HEK293 (cell line): ENCODE measurements around the gene AP5S1.
A peak's percentile ranks its signal among the peaks of the same experiment; 100 is the strongest.

Experiments
- FEZF1 ChIP-seq: fragments of 450-650 bp; formaldehyde crosslinking; IDR thresholded peaks from 2 replicates; pipeline ENCODE4 v1.5.1; 2016; ENCODE audit warnings: missing biosample characterization, missing genetic modification characterization
- KLF9 ChIP-seq: fragments of 450-650 bp; formaldehyde crosslinking; IDR thresholded peaks from 2 replicates; pipeline ENCODE4 v1.5.1; 2016; ENCODE audit warnings: missing biosample characterization, missing genetic modification characterization, low read depth
- MYNN ChIP-seq: fragments of 450-650 bp; formaldehyde crosslinking; IDR thresholded peaks from 2 replicates; pipeline ENCODE4 v1.5.1; 2016; ENCODE audit warnings: missing biosample characterization, missing genetic modification characterization, borderline replicate concordance
- RBAK ChIP-seq: fragments of 450-650 bp; formaldehyde crosslinking; IDR thresholded peaks from 2 replicates; pipeline ENCODE4 v1.5.1; 2016; ENCODE audit warnings: missing biosample characterization, missing genetic modification characterization
- SCRT2 ChIP-seq: fragments of 450-650 bp; formaldehyde crosslinking; IDR thresholded peaks from 2 replicates; pipeline ENCODE4 v1.5.1; 2016; ENCODE audit warnings: missing biosample characterization, missing genetic modification characterization
- SP2 ChIP-seq: fragments of 450-650 bp; formaldehyde crosslinking; IDR thresholded peaks from 2 replicates; pipeline ENCODE4 v1.5.1; 2016; ENCODE audit warnings: missing biosample characterization, missing genetic modification characterization
- WT1 ChIP-seq: fragments of 450-650 bp; formaldehyde crosslinking; IDR thresholded peaks from 2 replicates; pipeline ENCODE4 v1.5.1; 2016; ENCODE audit warnings: missing biosample characterization, missing genetic modification characterization
- ZBTB20 ChIP-seq: fragments of 450-650 bp; formaldehyde crosslinking; IDR thresholded peaks from 2 replicates; pipeline ENCODE4 v1.5.1; 2016; ENCODE audit warnings: missing biosample characterization, missing genetic modification characterization
- ZBTB21 ChIP-seq: fragments of 450-650 bp; formaldehyde crosslinking; IDR thresholded peaks from 2 replicates; pipeline ENCODE4 v1.5.1; 2017; ENCODE audit warnings: missing biosample characterization, missing genetic modification characterization
- ZFHX2 ChIP-seq: fragments of 450-650 bp; formaldehyde crosslinking; conservative IDR thresholded peaks from 2 replicates; pipeline ENCODE4 v1.5.1; 2016; ENCODE audit warnings: missing biosample characterization, missing genetic modification characterization
- ZNF132 ChIP-seq: fragments of 450-650 bp; formaldehyde crosslinking; IDR thresholded peaks from 2 replicates; pipeline ENCODE4 v1.5.1; 2017; ENCODE audit warnings: missing biosample characterization, missing genetic modification characterization, borderline replicate concordance
- ZNF138 ChIP-seq: fragments of 450-650 bp; formaldehyde crosslinking; IDR thresholded peaks from 2 replicates; pipeline ENCODE4 v1.5.1; 2016; ENCODE audit warnings: missing biosample characterization, missing genetic modification characterization, borderline replicate concordance
- ZNF157 ChIP-seq: fragments of 450-650 bp; formaldehyde crosslinking; IDR thresholded peaks from 2 replicates; pipeline ENCODE4 v1.5.1; 2016; ENCODE audit warnings: missing biosample characterization, missing genetic modification characterization
- ZNF239 ChIP-seq: fragments of 450-650 bp; formaldehyde crosslinking; IDR thresholded peaks from 2 replicates; pipeline ENCODE4 v1.5.1; 2016; ENCODE audit warnings: missing biosample characterization, missing genetic modification characterization
- ZNF26 ChIP-seq: fragments of 450-650 bp; formaldehyde crosslinking; IDR thresholded peaks from 2 replicates; pipeline ENCODE4 v1.5.1; 2016; ENCODE audit warnings: missing biosample characterization, missing genetic modification characterization
- ZNF302 ChIP-seq: fragments of 450-650 bp; formaldehyde crosslinking; IDR thresholded peaks from 2 replicates; pipeline ENCODE4 v1.5.1; 2016; ENCODE audit warnings: missing biosample characterization, missing genetic modification characterization, low read depth
- ZNF341 ChIP-seq: fragments of 450-650 bp; formaldehyde crosslinking; IDR thresholded peaks from 2 replicates; pipeline ENCODE4; 2016; ENCODE audit warnings: low read depth, missing biosample characterization, missing genetic modification characterization
- ZNF366 ChIP-seq: fragments of 450-650 bp; formaldehyde crosslinking; conservative IDR thresholded peaks from 2 replicates; pipeline ENCODE4 v1.5.1; 2016; ENCODE audit warnings: missing biosample characterization, missing genetic modification characterization
- ZNF394 ChIP-seq: fragments of 450-650 bp; formaldehyde crosslinking; IDR thresholded peaks from 2 replicates; pipeline ENCODE4 v1.5.1; 2016; ENCODE audit warnings: missing biosample characterization, missing genetic modification characterization, mild to moderate bottlenecking, moderate library complexity, borderline replicate concordance
- ZNF571 ChIP-seq: fragments of 450-650 bp; formaldehyde crosslinking; IDR thresholded peaks from 2 replicates; pipeline ENCODE4 v1.5.0; 2017; ENCODE audit warnings: missing biosample characterization, missing genetic modification characterization
- ZNF585B ChIP-seq: fragments of 450-650 bp; formaldehyde crosslinking; IDR thresholded peaks from 2 replicates; pipeline ENCODE4 v1.5.1; 2016; ENCODE audit warnings: missing biosample characterization, missing genetic modification characterization
- ZNF621 ChIP-seq: fragments of 450-650 bp; formaldehyde crosslinking; IDR thresholded peaks from 2 replicates; pipeline ENCODE4 v1.5.1; 2017; ENCODE audit warnings: missing biosample characterization, missing genetic modification characterization
- ZNF624 ChIP-seq: fragments of 450-650 bp; formaldehyde crosslinking; IDR thresholded peaks from 2 replicates; pipeline ENCODE4 v1.5.1; 2017; ENCODE audit warnings: missing biosample characterization, missing genetic modification characterization
- ZNF626 ChIP-seq: fragments of 450-650 bp; sonication (Bioruptor Pico); formaldehyde crosslinking; IDR thresholded peaks from 2 replicates; pipeline ENCODE4 v1.5.1; 2018; ENCODE audit warnings: missing biosample characterization, missing genetic modification characterization, inconsistent platforms
- ZNF701 ChIP-seq: fragments of 450-650 bp; formaldehyde crosslinking; IDR thresholded peaks from 2 replicates; pipeline ENCODE4 v1.5.1; 2016; ENCODE audit warnings: missing biosample characterization, missing genetic modification characterization
- ZNF791 ChIP-seq: fragments of 450-650 bp; formaldehyde crosslinking; IDR thresholded peaks from 2 replicates; pipeline ENCODE4 v1.5.1; 2016; ENCODE audit warnings: missing biosample characterization, missing genetic modification characterization
- ZSCAN30 ChIP-seq: fragments of 450-650 bp; IDR thresholded peaks from 2 replicates; pipeline ENCODE4 v1.5.1; 2018; ENCODE audit warnings: missing biosample characterization, mild to moderate bottlenecking, missing genetic modification characterization, moderate library complexity
- ZXDB ChIP-seq: fragments of 450-650 bp; formaldehyde crosslinking; IDR thresholded peaks from 2 replicates; pipeline ENCODE4 v1.5.1; 2016; ENCODE audit warnings: missing biosample characterization, missing genetic modification characterization
- TF ChIP-seq, protein P1 (sequence below): fragments of 450-650 bp; formaldehyde crosslinking; IDR thresholded peaks from 2 replicates; pipeline ENCODE4 v1.5.1; 2016; ENCODE audit warnings: missing biosample characterization, missing genetic modification characterization
- TF ChIP-seq, protein P2 (sequence below): fragments of 450-650 bp; formaldehyde crosslinking; IDR thresholded peaks from 2 replicates; pipeline ENCODE4 v1.5.1; 2016; ENCODE audit warnings: missing biosample characterization, missing genetic modification characterization, borderline replicate concordance
- TF ChIP-seq, protein P3 (sequence below): fragments of 450-650 bp; formaldehyde crosslinking; IDR thresholded peaks from 2 replicates; pipeline ENCODE4 v1.5.1; 2016; ENCODE audit warnings: missing biosample characterization, missing genetic modification characterization
- TF ChIP-seq, protein P4 (sequence below): fragments of 450-650 bp; formaldehyde crosslinking; IDR thresholded peaks from 2 replicates; pipeline ENCODE4 v1.5.0; 2017; ENCODE audit warnings: missing biosample characterization, missing genetic modification characterization, borderline replicate concordance

Gene AP5S1

GRCh38 chr20:3820048-3820900 lies at the start of gene AP5S1 (continued):
- no peak for TF ChIP-seq WT1 (tag by site-specific recombination)
- TF ChIP-seq ZNF138 (tag by site-specific recombination): no peak
- 0 out of 2 replicates have a peak, but pooled peaks have one; percentile 45 for TF ChIP-seq FEZF1
- TF ChIP-seq ZXDB (tag by site-specific recombination): peak; percentile 96
- TF ChIP-seq ZNF132: no peak
- no peak for TF ChIP-seq ZNF239
- TF ChIP-seq ZNF626 (tag by site-specific recombination): no peak
- TF ChIP-seq ZNF585B: no peak
- no peak for TF ChIP-seq ZNF701 (tag by site-specific recombination)
- peak; percentile 97 for TF ChIP-seq ZBTB21 (tag by site-specific recombination)
- TF ChIP-seq ZNF571 (tag by site-specific recombination): no peak
- no peak for TF ChIP-seq ZNF624 (tag by site-specific recombination)
- peak; percentile 78 for TF ChIP-seq ZFHX2 (tag by site-specific recombination)
- TF ChIP-seq ZNF157: no peak
- TF ChIP-seq, protein P1, sequence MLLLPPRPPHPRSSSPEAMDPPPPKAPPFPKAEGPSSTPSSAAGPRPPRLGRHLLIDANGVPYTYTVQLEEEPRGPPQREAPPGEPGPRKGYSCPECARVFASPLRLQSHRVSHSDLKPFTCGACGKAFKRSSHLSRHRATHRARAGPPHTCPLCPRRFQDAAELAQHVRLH: peak; percentile 66
- no peak for TF ChIP-seq RBAK (tag by site-specific recombination)
- TF ChIP-seq SP2 (tag by site-specific recombination): peak; percentile 69
- TF ChIP-seq, protein P2, sequence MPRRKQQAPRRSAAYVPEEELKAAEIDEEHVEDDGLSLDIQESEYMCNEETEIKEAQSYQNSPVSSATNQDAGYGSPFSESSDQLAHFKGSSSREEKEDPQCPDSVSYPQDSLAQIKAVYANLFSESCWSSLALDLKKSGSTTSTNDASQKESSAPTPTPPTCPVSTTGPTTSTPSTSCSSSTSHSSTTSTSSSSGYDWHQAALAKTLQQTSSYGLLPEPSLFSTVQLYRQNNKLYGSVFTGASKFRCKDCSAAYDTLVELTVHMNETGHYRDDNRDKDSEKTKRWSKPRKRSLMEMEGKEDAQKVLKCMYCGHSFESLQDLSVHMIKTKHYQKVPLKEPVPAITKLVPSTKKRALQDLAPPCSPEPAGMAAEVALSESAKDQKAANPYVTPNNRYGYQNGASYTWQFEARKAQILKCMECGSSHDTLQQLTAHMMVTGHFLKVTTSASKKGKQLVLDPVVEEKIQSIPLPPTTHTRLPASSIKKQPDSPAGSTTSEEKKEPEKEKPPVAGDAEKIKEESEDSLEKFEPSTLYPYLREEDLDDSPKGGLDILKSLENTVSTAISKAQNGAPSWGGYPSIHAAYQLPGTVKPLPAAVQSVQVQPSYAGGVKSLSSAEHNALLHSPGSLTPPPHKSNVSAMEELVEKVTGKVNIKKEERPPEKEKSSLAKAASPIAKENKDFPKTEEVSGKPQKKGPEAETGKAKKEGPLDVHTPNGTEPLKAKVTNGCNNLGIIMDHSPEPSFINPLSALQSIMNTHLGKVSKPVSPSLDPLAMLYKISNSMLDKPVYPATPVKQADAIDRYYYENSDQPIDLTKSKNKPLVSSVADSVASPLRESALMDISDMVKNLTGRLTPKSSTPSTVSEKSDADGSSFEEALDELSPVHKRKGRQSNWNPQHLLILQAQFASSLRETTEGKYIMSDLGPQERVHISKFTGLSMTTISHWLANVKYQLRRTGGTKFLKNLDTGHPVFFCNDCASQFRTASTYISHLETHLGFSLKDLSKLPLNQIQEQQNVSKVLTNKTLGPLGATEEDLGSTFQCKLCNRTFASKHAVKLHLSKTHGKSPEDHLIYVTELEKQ: 0 out of 2 replicates have a peak, but pooled peaks have one; percentile 15
- peak; percentile 76 for TF ChIP-seq KLF9 (tag by site-specific recombination)
- peak; percentile 64; the same call in 1 of the 2 replicates for TF ChIP-seq ZBTB20 (tag by site-specific recombination)
- peak; percentile 99 for TF ChIP-seq ZSCAN30
- TF ChIP-seq ZNF341 (tag by site-specific recombination): no peak; the same call in 1 of the 2 replicates
- 0 out of 2 replicates have a peak, but pooled peaks have one; percentile 32 for TF ChIP-seq SCRT2 (tag by site-specific recombination)
- TF ChIP-seq ZNF366 (tag by site-specific recombination): no peak
- no peak for TF ChIP-seq ZNF302 (tag by site-specific recombination)
- TF ChIP-seq, protein P3, sequence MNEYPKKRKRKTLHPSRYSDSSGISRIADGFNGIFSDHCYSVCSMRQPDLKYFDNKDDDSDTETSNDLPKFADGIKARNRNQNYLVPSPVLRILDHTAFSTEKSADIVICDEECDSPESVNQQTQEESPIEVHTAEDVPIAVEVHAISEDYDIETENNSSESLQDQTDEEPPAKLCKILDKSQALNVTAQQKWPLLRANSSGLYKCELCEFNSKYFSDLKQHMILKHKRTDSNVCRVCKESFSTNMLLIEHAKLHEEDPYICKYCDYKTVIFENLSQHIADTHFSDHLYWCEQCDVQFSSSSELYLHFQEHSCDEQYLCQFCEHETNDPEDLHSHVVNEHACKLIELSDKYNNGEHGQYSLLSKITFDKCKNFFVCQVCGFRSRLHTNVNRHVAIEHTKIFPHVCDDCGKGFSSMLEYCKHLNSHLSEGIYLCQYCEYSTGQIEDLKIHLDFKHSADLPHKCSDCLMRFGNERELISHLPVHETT (tag by site-specific recombination): peak; percentile 85; the same call in 1 of the 2 replicates
- no peak for TF ChIP-seq ZNF621 (tag by site-specific recombination)
- TF ChIP-seq ZNF394 (tag by site-specific recombination): peak; percentile 40; the same call in 1 of the 2 replicates
- TF ChIP-seq MYNN (tag by site-specific recombination): no peak
- TF ChIP-seq, protein P4, sequence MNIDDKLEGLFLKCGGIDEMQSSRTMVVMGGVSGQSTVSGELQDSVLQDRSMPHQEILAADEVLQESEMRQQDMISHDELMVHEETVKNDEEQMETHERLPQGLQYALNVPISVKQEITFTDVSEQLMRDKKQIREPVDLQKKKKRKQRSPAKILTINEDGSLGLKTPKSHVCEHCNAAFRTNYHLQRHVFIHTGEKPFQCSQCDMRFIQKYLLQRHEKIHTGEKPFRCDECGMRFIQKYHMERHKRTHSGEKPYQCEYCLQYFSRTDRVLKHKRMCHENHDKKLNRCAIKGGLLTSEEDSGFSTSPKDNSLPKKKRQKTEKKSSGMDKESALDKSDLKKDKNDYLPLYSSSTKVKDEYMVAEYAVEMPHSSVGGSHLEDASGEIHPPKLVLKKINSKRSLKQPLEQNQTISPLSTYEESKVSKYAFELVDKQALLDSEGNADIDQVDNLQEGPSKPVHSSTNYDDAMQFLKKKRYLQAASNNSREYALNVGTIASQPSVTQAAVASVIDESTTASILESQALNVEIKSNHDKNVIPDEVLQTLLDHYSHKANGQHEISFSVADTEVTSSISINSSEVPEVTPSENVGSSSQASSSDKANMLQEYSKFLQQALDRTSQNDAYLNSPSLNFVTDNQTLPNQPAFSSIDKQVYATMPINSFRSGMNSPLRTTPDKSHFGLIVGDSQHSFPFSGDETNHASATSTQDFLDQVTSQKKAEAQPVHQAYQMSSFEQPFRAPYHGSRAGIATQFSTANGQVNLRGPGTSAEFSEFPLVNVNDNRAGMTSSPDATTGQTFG (tag by site-specific recombination): no peak
- no peak for TF ChIP-seq ZNF26 (tag by site-specific recombination)
- TF ChIP-seq ZNF791 (tag by site-specific recombination): no peak
